ENCODE measurements around the gene CHST11.

Gene CHST11

DNA sequence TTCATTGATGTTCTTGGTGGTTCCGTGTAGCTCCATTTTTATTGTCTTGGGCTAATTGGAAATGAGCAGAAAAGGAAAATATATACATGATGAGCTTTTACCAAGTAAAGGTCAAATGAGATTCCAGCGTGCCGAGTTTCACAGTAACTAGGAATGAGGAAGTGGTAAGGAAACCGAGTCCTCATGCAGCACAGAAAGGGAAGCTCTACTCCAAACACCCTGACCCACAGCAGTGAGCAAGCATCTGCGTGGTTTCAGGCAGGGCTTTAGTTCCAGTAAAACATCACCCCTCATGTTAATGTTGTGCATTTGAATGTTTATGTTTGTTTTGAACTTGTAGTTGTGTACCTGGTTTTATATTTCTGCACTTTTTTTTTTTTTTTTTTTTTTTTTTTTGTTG lies 293.3 kb downstream of the CHST11 start:
- H3K27ac ChIP-seq (ENCODE audit: extremely low read depth, low read depth, low read length): no peak overlapping the region
- no peak for TF ChIP-seq GLIS1 (tag by site-specific recombination; IDR thresholded peaks at IDR 0.05)
- TF ChIP-seq ZNF169 (tag by site-specific recombination; IDR thresholded peaks at IDR 0.05): no peak
- no peak for TF ChIP-seq ZNF707 (tag by site-specific recombination; IDR thresholded peaks at IDR 0.05)
- TF ChIP-seq ZNF548 (tag by site-specific recombination; IDR thresholded peaks at IDR 0.05): no peak
- POLR2A ChIA-PET: no interaction called here
- H3K4me3 ChIP-seq (ENCODE audit: low read depth, low read length): no peak overlapping the region
- H3K36me3 ChIP-seq (ENCODE audit: control insufficient read depth in 2 of 2, insufficient read depth in 1 of 2, low read length in 2 of 2): no peaks in the 10 kb centered on the region
- CTCF ChIA-PET: no interaction called here
- no peaks in the 10 kb centered on the region for H3K4me1 ChIP-seq (ENCODE audit: control insufficient read depth, insufficient read depth, low read length)
- H3K9me3 ChIP-seq (ENCODE audit: control insufficient read depth, insufficient read depth, low read depth, low read length): no peaks in the 10 kb centered on the region

GRCh38 chr12:104751120-104751519 lies 294.4 kb downstream of the CHST11 start:
- no peak for TF ChIP-seq AEBP2 (tag by site-specific recombination; IDR thresholded peaks at IDR 0.05; ENCODE audit: borderline replicate concordance)
- no peak for TF ChIP-seq ZNF24 (tag by site-specific recombination; IDR thresholded peaks at IDR 0.05)
- TF ChIP-seq TRIM28 (IDR thresholded peaks at IDR 0.05; ENCODE audit: borderline replicate concordance, low read length): no peak
- no peak for TF ChIP-seq EGR2 (tag by site-specific recombination; IDR thresholded peaks at IDR 0.05; ENCODE audit: low read depth)
- no peak for TF ChIP-seq ZFP69B (tag by site-specific recombination; IDR thresholded peaks at IDR 0.05)
- no peak for TF ChIP-seq ZSCAN23 (tag by site-specific recombination; IDR thresholded peaks at IDR 0.05)
- TF ChIP-seq ZNF747 (tag by site-specific recombination; IDR thresholded peaks at IDR 0.05): no peak
- no peak for TF ChIP-seq ZBTB21 (tag by site-specific recombination; IDR thresholded peaks at IDR 0.05)
- TF ChIP-seq ZNF571 (tag by site-specific recombination; IDR thresholded peaks at IDR 0.05): no peak
- TF ChIP-seq, protein P1, sequence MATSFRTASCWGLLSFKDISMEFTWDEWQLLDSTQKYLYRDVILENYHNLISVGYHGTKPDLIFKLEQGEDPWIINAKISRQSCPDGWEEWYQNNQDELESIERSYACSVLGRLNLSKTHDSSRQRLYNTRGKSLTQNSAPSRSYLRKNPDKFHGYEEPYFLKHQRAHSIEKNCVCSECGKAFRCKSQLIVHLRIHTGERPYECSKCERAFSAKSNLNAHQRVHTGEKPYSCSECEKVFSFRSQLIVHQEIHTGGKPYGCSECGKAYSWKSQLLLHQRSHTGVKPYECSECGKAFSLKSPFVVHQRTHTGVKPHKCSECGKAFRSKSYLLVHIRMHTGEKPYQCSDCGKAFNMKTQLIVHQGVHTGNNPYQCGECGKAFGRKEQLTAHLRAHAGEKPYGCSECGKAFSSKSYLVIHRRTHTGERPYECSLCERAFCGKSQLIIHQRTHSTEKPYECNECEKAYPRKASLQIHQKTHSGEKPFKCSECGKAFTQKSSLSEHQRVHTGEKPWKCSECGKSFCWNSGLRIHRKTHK (tag by site-specific recombination; IDR thresholded peaks at IDR 0.05): no peak
- no peaks in the 10 kb centered on the region for H3K36me3 ChIP-seq (ENCODE audit: control insufficient read depth in 2 of 2, insufficient read depth in 1 of 2, low read length in 2 of 2)
- no peak overlapping the region for H3K27ac ChIP-seq (ENCODE audit: extremely low read depth, low read depth, low read length)
- CTCF ChIA-PET: no interaction called here
- POLR2A ChIA-PET: no interaction called here
- H3K4me1 ChIP-seq (ENCODE audit: control insufficient read depth, insufficient read depth, low read length): no peaks in the 10 kb centered on the region
- H3K9me3 ChIP-seq (ENCODE audit: control insufficient read depth, insufficient read depth, low read depth, low read length): no peaks in the 10 kb centered on the region
- H3K4me3 ChIP-seq (ENCODE audit: low read depth, low read length): no peak overlapping the region

DNA sequence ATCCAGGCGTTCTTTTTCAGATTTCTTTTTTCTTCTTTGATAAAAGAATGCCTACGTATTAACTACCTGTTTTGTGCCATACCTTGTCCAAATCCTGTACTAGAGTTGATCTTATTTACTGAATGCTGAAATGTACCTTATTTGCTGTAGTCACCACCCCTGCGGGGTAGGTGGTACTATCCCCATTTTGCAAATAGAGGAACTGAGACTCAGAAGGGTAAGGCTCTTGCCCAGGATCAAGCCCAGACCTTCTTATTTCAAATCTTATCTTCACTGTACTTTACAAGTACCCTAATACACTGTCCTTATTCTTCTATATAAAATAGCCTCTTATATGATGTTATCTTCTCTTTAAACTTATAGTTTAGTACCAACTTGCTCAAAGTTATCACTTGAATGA lies 294.8 kb downstream of the CHST11 start:
- no peaks in the 10 kb centered on the region for H3K4me1 ChIP-seq (ENCODE audit: control insufficient read depth, insufficient read depth, low read length)

More for the DNA sequence above, 294.8 kb downstream of the CHST11 start:
- Histone ChIP-seq H3K4me3 (ENCODE audit: low read depth, low read length) (no peak overlapping the region), H3K9me3 (ENCODE audit: control insufficient read depth, insufficient read depth, low read depth, low read length) (no peaks in the 10 kb centered on the region), H3K36me3 (ENCODE audit: control insufficient read depth in 2 of 2, insufficient read depth in 1 of 2, low read length in 2 of 2) (no peaks in the 10 kb centered on the region), H3K27ac (ENCODE audit: extremely low read depth, low read depth, low read length) (no peak overlapping the region)
- CTCF ChIA-PET: no interaction called here
- POLR2A ChIA-PET: no interaction called here
- TF ChIP-seq ZNF830 (tag by site-specific recombination; IDR thresholded peaks at IDR 0.05; ENCODE audit: low read depth): no peak
- no peak for TF ChIP-seq CTCF (tag by site-specific recombination; IDR thresholded peaks at IDR 0.05)
- TF ChIP-seq ZNF202 (tag by site-specific recombination; IDR thresholded peaks at IDR 0.05; ENCODE audit: borderline replicate concordance): no peak
- no peak for TF ChIP-seq ZNF701 (tag by site-specific recombination; IDR thresholded peaks at IDR 0.05)
- no peak for TF ChIP-seq HOXD13 (CRISPR knock-in tag; IDR thresholded peaks at IDR 0.05; ENCODE audit: borderline replicate concordance)
- no peak for TF ChIP-seq IKZF3 (tag by site-specific recombination; IDR thresholded peaks at IDR 0.05)
- no peak for TF ChIP-seq ZNF221 (tag by site-specific recombination; IDR thresholded peaks at IDR 0.05; ENCODE audit: borderline replicate concordance)
- TF ChIP-seq, protein P2, sequence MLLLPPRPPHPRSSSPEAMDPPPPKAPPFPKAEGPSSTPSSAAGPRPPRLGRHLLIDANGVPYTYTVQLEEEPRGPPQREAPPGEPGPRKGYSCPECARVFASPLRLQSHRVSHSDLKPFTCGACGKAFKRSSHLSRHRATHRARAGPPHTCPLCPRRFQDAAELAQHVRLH (tag by site-specific recombination; IDR thresholded peaks at IDR 0.05): no peak
- TF ChIP-seq OSR2 (tag by site-specific recombination; IDR thresholded peaks at IDR 0.05): no peak

Measured in HEK293 (cell line).